SK-N-SH (cell line): ENCODE data around the gene VOPP1. TPM values are rescaled to one million over a fixed set of nuclear protein-coding genes. Genes with fewer than 3 reads are reported as not detected.
"Not testable (repeated sequence)": the region's sequence is repeated elsewhere in the genome, so short reads cannot be mapped to it uniquely, and the experiment has no call there.

Experiments used
- CTCF ChIA-PET: fragments of 300-600, 350-600 bp; formaldehyde crosslinking; extraction: SDS; loops from one replicate; lab custom pipeline; 2021; lab: Yijun Ruan, JAX
- POLR2A ChIA-PET: fragments of 350-600 bp; sonication (Branson Sonifier 250); formaldehyde crosslinking; extraction: SDS; loops from one replicate; lab custom pipeline; 2020; ENCODE audit warnings: antibody characterized with exemption, inconsistent platforms; lab: Yijun Ruan, JAX
- DNase-seq: peaks from one replicate; pipeline ENCODE4 v3.0.0; 2012
- H2AFZ ChIP-seq: fragments of 200-600 bp; sonication (generic); 2 replicates; pipeline ENCODE4 v1.8.1; 2016; ENCODE audit warnings: antibody characterized with exemption, mild to moderate bottlenecking, low read depth
- H3F3A ChIP-seq: fragments of 200-600 bp; sonication (generic); replicated peaks from 2 replicates; pipeline ENCODE3; 2016; ENCODE audit warnings: antibody characterized with exemption, mild to moderate bottlenecking; ENCODE audit not compliant: insufficient read depth
- H3K27ac ChIP-seq, 2 experiments: fragments of 200-500 bp in 1 of 2; fragments of 200-600 bp in 1 of 2; sonication (Bioruptor generic) in 1 of 2; sonication (generic), shearing (Covaris generic) in 1 of 2; 2 replicates each; pipeline versions ENCODE4 v1.5.1 to v1.6.1; 2014 to 2016; ENCODE audit warnings: low read depth in 2 of 2, inconsistent platforms in 1 of 2, low read length in 1 of 2, mild to moderate bottlenecking in 1 of 2, mixed read lengths in 1 of 2
- H3K27me3 ChIP-seq: fragments of 200-600 bp; sonication (generic), shearing (Covaris generic); 2 replicates; pipeline ENCODE4 v1.6.1; 2016; ENCODE audit warnings: mixed run types; ENCODE audit not compliant: insufficient read depth
- H3K36me3 ChIP-seq, 2 experiments: fragments of 200-500 bp in 1 of 2; fragments of 200-600 bp in 1 of 2; sonication (Bioruptor generic) in 1 of 2; sonication (generic) in 1 of 2; replicated peaks in 1 of 2; 2 replicates each; pipeline versions ENCODE3 to v1.5.1; 2014 to 2016; ENCODE audit warnings: low read length in 1 of 2, mild to moderate bottlenecking in 1 of 2; ENCODE audit not compliant: insufficient read depth in 2 of 2, control insufficient read depth in 1 of 2
- H3K4me1 ChIP-seq, 2 experiments: fragments of 200-500 bp in 1 of 2; fragments of 200-600 bp in 1 of 2; sonication (Bioruptor generic) in 1 of 2; sonication (generic), shearing (Covaris generic) in 1 of 2; 2 replicates each; pipeline versions ENCODE4 v1.5.1 to v1.6.1; 2014 to 2016; ENCODE audit warnings: low read depth in 1 of 2, low read length in 1 of 2, mixed run types in 1 of 2; ENCODE audit not compliant: insufficient read depth in 2 of 2, control insufficient read depth in 1 of 2
- H3K4me2 ChIP-seq: fragments of 200-600 bp; sonication (generic), shearing (Covaris generic); 2 replicates; pipeline ENCODE4 v1.6.1; 2017; ENCODE audit warnings: mixed run types
- H3K4me3 ChIP-seq, 2 experiments: fragments of 200-500 bp in 1 of 2; fragments of 200-600 bp in 1 of 2; sonication (Bioruptor generic) in 1 of 2; sonication (generic), shearing (Covaris generic) in 1 of 2; 2 replicates each; pipeline versions ENCODE4 v1.5.1 to v1.8.1; 2014 to 2016; ENCODE audit warnings: low read depth in 2 of 2, inconsistent platforms in 1 of 2, low read length in 1 of 2, mild to moderate bottlenecking in 1 of 2, mixed read lengths in 1 of 2, moderate library complexity in 1 of 2
- H3K79me2 ChIP-seq: fragments of 200-600 bp; sonication (generic); 2 replicates; pipeline ENCODE4 v1.8.1; 2017; ENCODE audit warnings: mild to moderate bottlenecking; ENCODE audit not compliant: insufficient read depth
- H3K9ac ChIP-seq: fragments of 200-600 bp; sonication (generic); 2 replicates; pipeline ENCODE4 v1.6.1; 2017; ENCODE audit warnings: mixed run types
- H3K9me2 ChIP-seq: fragments of 200-600 bp; sonication (generic); 2 replicates; pipeline ENCODE4 v1.6.1; 2017; ENCODE audit warnings: mixed run types
- H3K9me3 ChIP-seq: fragments of 200-600 bp; sonication (generic); 2 replicates; pipeline ENCODE4 v1.6.1; 2017; ENCODE audit warnings: mixed run types, mild to moderate bottlenecking, moderate library complexity
- H4K20me1 ChIP-seq: fragments of 200-600 bp; sonication (generic); 2 replicates; pipeline ENCODE4 v1.6.1; 2017; ENCODE audit warnings: mild to moderate bottlenecking, mixed run types; ENCODE audit not compliant: insufficient read depth
- FOXM1 ChIP-seq: IDR thresholded peaks from 2 replicates; pipeline ENCODE4 v1.4.0; 2012; ENCODE audit warnings: low read depth, mild to moderate bottlenecking
- WGBS: methylation state at CpG from one replicate; pipeline ENCODE4 v1.1.6; 2017; ENCODE audit warnings: low lambda C conversion rate; 5-methylcytosine and 5-hydroxymethylcytosine counted together
- polyA plus RNA-seq, 3 experiments: library from polyadenylated mRNA; depleted of rRNA; stranded (reverse); fragments of >200 nt; gene quantifications; 2 replicates each; pipeline ENCODE4 v1.2.3, GENCODE V29; 2012
- TF ChIP-seq, protein P1 (sequence below): IDR thresholded peaks from 2 replicates; pipeline ENCODE4 v1.6.1; 2012; ENCODE audit warnings: mild to moderate bottlenecking, low read depth, low read length, moderate library complexity
- TF ChIP-seq, protein P2 (sequence below): IDR thresholded peaks from 2 replicates; pipeline ENCODE4 v1.4.0; 2012; ENCODE audit warnings: low read depth, borderline replicate concordance
- TF ChIP-seq, protein P3 (sequence below): fragments of 150-350 bp; IDR thresholded peaks from 2 replicates; pipeline ENCODE4 v1.6.1; 2017; ENCODE audit warnings: antibody characterized with exemption, low read length, low read depth, borderline replicate concordance

VOPP1 gene
- polyA plus RNA-seq, 1 of the 3 experiments (the other 2 are of a cell fraction) = 69.5 TPM

DNA sequence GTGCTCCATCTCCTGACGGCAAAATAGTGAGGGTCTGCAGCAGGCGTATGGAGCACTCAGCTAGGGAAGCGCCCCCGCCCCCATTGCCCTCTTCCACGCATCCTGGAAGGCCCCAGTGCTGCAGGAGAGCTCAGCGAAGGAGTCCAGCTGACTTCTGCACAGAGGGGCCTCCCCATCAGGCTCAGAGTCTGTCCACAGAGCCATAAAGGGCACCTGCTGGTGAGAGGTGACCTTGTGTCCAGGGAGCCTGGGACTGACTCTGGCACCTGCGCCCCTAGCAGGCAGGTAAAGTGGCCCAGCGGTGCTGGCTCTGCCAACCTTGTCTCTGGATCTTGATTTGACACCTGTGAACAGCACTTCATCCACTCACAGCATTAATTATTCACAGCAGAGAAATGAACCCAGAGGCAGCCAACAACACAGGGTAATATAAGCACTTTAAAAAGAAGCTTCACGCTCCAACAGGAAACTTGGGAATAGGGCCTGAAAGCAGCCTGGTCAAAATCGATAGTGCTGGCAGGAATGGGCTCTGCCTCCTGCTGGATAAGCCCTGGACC, 59.6 kb downstream of the VOPP1 start:
- H2AFZ ChIP-seq = no peak overlapping the region
- no peaks in the 10 kb centered on the region for H3K27me3 ChIP-seq
- TF ChIP-seq, protein P1, sequence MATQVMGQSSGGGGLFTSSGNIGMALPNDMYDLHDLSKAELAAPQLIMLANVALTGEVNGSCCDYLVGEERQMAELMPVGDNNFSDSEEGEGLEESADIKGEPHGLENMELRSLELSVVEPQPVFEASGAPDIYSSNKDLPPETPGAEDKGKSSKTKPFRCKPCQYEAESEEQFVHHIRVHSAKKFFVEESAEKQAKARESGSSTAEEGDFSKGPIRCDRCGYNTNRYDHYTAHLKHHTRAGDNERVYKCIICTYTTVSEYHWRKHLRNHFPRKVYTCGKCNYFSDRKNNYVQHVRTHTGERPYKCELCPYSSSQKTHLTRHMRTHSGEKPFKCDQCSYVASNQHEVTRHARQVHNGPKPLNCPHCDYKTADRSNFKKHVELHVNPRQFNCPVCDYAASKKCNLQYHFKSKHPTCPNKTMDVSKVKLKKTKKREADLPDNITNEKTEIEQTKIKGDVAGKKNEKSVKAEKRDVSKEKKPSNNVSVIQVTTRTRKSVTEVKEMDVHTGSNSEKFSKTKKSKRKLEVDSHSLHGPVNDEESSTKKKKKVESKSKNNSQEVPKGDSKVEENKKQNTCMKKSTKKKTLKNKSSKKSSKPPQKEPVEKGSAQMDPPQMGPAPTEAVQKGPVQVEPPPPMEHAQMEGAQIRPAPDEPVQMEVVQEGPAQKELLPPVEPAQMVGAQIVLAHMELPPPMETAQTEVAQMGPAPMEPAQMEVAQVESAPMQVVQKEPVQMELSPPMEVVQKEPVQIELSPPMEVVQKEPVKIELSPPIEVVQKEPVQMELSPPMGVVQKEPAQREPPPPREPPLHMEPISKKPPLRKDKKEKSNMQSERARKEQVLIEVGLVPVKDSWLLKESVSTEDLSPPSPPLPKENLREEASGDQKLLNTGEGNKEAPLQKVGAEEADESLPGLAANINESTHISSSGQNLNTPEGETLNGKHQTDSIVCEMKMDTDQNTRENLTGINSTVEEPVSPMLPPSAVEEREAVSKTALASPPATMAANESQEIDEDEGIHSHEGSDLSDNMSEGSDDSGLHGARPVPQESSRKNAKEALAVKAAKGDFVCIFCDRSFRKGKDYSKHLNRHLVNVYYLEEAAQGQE = no peak
- TF ChIP-seq, all 33 proteins: peak for 0
- Histone ChIP-seq H3K9ac (no peak overlapping the region), H3K79me2 (peaks cover 60% of the 10 kb centered on the region; the same call in 1 of the 2 replicates), H3K9me3 (no peaks in the 10 kb centered on the region), H3K36me3 (peaks cover 33 to 37% of the 10 kb centered on the region in 2 experiments), H3K4me1 (peaks cover 0 to 9% of the 10 kb centered on the region in 2 experiments; a peak in 1 of 4 replicates), H3K9me2 (no peaks in the 10 kb centered on the region), H3F3A (peaks cover 9% of the 10 kb centered on the region), H3K4me3 (no peak overlapping the region), H3K4me2 (no peak overlapping the region), H3K27ac (no peak overlapping the region), H4K20me1 (peaks cover 28% of the 10 kb centered on the region)
- DNase-seq = no peak
- ChIA-PET POLR2A (no interaction called here), CTCF (interaction anchor here (1.2 to 2.0 kb wide), 2 partner anchors 9 to 11 kb away, joined by 3 to 11 read pairs; no protein-coding TSS in a partner anchor)
- 97% methylated on average over 9 of the region's 10 CpGs for WGBS

DNA sequence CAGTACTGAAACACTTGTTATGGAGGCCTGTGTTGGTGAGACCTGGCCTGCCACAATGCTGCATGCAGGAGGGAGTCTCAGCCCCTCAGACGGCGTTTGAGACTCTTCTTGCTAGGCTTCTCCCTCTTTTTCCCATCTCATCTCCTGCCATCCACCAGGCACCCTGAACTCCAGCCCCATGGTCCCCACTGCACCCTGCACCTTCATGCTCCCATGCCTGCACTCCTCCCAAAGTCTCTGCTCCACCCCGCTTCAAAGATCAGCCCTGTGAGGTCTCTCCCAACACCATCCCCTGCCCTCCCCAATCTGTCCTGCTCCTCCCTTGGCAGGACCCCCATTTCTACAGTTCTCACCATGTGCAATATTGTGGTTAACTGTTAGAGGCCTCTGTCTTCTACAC, 61.7 kb downstream of the VOPP1 start:
- H3K4me2 ChIP-seq = no peak overlapping the region
- H3K9me3 ChIP-seq = no peaks in the 10 kb centered on the region
- H4K20me1 ChIP-seq = peaks cover 15% of the 10 kb centered on the region
- ChIA-PET POLR2A (no interaction called here), CTCF (no interaction called here)
- no peak overlapping the region for H3K9ac ChIP-seq
- H3K9me2 ChIP-seq = no peaks in the 10 kb centered on the region
- TF ChIP-seq, protein P2, sequence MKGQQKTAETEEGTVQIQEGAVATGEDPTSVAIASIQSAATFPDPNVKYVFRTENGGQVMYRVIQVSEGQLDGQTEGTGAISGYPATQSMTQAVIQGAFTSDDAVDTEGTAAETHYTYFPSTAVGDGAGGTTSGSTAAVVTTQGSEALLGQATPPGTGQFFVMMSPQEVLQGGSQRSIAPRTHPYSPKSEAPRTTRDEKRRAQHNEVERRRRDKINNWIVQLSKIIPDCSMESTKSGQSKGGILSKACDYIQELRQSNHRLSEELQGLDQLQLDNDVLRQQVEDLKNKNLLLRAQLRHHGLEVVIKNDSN = no peak
- no peak for TF ChIP-seq FOXM1
- TF ChIP-seq, protein P3, sequence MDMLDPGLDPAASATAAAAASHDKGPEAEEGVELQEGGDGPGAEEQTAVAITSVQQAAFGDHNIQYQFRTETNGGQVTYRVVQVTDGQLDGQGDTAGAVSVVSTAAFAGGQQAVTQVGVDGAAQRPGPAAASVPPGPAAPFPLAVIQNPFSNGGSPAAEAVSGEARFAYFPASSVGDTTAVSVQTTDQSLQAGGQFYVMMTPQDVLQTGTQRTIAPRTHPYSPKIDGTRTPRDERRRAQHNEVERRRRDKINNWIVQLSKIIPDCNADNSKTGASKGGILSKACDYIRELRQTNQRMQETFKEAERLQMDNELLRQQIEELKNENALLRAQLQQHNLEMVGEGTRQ = no peak
- peaks cover 20 to 29% of the 10 kb centered on the region in 2 experiments for H3K36me3 ChIP-seq
- peaks cover 0 to 1% of the 10 kb centered on the region in 2 experiments; a peak in 2 of 4 replicates for H3K4me1 ChIP-seq
- WGBS = 95% methylated on average over 3 of the region's 3 CpGs
- no peak for DNase-seq
- H2AFZ ChIP-seq = no peak overlapping the region
- no peaks in the 10 kb centered on the region for H3K27me3 ChIP-seq
- peaks cover 63% of the 10 kb centered on the region for H3K79me2 ChIP-seq
- H3K4me3 ChIP-seq = no peak overlapping the region
- H3F3A ChIP-seq = peaks cover 20% of the 10 kb centered on the region
- H3K27ac ChIP-seq = no peak overlapping the region

DNA sequence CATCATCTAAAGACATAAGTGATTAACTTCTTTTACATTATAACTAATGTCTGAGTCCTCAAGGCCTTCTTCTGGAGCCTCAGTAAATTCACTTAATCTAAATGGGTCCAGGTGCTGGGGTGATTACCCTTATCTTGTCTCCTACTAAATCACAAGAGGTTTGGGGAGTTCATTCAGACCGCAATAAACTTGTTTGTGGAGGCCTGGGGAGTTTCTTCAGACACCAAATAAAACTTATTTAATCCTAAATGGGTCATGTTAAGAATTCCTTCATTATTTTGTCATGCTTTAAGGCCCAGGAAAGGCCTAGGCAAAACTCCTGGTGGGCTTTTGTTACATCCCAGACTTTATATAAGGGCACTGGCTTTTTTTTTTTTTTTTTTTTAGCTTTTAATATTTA, 62.1 kb downstream of the VOPP1 start:
- 100% methylated on average over 1 of the region's 1 CpG for WGBS
- H3K9ac ChIP-seq, H3K27ac ChIP-seq, H3K9me3 ChIP-seq, H3K4me1 ChIP-seq, H3K4me2 ChIP-seq, H3K9me2 ChIP-seq, H2AFZ ChIP-seq, CTCF ChIA-PET, H3K4me3 ChIP-seq, H3K27me3 ChIP-seq, POLR2A ChIA-PET, DNase-seq: not testable (repeated sequence)
- Histone ChIP-seq H4K20me1 (peaks cover 15% of the 10 kb centered on the region), H3K36me3 (peaks cover 20 to 25% of the 10 kb centered on the region in 2 experiments), H3F3A (peaks cover 20% of the 10 kb centered on the region), H3K79me2 (peaks cover 61% of the 10 kb centered on the region)
